Measurements from ENCODE around the gene NRG3.

Gene NRG3

DNA sequence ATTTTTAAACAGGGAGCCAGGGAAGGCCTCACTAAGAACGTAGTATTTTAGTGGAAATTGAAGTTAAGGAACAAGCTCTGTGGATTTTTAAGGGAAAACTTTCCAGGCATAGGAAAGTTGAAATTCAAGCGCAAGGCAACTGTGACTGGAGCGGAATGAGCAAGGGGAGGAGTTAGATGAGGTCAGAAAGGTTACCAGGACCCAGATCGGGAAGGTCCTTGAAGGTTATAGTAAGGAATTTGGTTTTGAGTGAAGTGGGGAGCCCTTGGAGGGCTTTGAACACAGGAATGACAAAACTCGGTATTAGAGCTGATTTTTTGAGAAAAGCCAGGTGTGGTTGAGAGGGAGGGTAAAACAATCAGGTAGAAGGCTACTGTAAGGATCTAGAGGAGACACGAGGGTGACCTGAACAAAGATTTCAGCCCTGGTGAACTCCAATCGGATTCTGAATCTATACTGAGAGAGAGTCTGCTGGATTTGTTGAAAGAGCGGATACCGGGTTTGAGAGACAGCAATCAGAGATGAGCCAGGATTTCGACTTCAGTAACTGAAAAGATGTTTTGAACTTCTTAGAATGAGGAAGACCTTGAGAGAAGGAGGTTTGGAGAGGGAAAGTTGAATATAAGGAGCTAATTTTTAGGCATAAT, 1013.9 kb downstream of the NRG3 start:
- Histone ChIP-seq H3K9me3 (ENCODE audit: insufficient read depth, low read depth, low read length) (no peaks in the 10 kb centered on the region), H4K91ac (ENCODE audit: low read depth, low read length) (no peak overlapping the region), H2AK5ac (ENCODE audit: low read length) (no peak overlapping the region), H3K27ac (ENCODE audit: low read depth, low read length) (no peak overlapping the region), H3K36me3 (ENCODE audit: control insufficient read depth in 1 of 2, insufficient read depth in 2 of 2, low read length in 2 of 2) (no peaks in the 10 kb centered on the region), H3K79me1 (ENCODE audit: low read length) (no peaks in the 10 kb centered on the region), H3K23ac (ENCODE audit: low read length) (no peak overlapping the region), H3K4me2 (ENCODE audit: low read length) (peak overlapping the region; percentile 53), H2BK5ac (ENCODE audit: low read depth, low read length, poor library complexity) (no peak overlapping the region), H3K14ac (ENCODE audit: low read length) (no peak overlapping the region), H3K27me3 (ENCODE audit: insufficient read depth, low read length) (no peaks in the 10 kb centered on the region), H3K9ac (ENCODE audit: low read length) (no peak overlapping the region), H3K4ac (ENCODE audit: low read depth, low read length) (no peak overlapping the region), H2BK12ac (ENCODE audit: low read length) (no peak overlapping the region), H4K8ac (ENCODE audit: low read depth, low read length) (no peak overlapping the region), H3K79me2 (ENCODE audit: control insufficient read depth, insufficient read depth, low read length, poor library complexity) (no peaks in the 10 kb centered on the region), H3K18ac (ENCODE audit: low read length) (no peak overlapping the region), H3K4me1 (ENCODE audit: control insufficient read depth in 1 of 2, insufficient read depth in 2 of 2, low read length in 2 of 2) (no peaks in the 10 kb centered on the region), H4K12ac (ENCODE audit: low read depth, low read length) (no peak overlapping the region), H2BK120ac (ENCODE audit: insufficient read depth, low read length, poor library complexity) (no peak overlapping the region), H2AFZ (ENCODE audit: insufficient read depth, low read length, poor library complexity) (no peak overlapping the region), H3K4me3 (ENCODE audit: low read depth, low read length) (no peak overlapping the region)
- WGBS (ENCODE audit: extremely low coverage, insufficient coverage, insufficient read length): no CpG with 5 or more reads among the region's 10 CpGs
- DNase-seq: no peak

DNA sequence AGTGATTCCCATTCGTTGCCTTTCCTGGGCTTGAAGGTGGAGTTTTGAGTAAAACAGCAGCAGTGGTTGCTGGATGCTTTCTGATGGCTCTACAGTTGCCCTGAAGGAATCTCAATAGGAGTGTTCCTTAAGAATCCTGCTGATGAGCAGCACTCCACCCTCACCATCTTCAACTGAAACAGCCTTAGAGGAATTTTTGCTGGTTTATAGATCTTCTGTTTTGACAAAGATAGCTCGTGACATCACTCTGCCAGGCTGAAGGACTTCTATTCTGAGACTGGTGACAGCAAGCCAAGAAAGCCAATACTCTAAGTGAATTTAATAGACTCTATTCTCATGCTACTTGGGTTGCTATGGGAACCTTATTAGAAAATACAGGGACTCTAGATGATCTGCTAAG, 1014.7 kb downstream of the NRG3 start:
- H3K79me2 ChIP-seq (ENCODE audit: control insufficient read depth, insufficient read depth, low read length, poor library complexity): no peaks in the 10 kb centered on the region
- H3K4me1 ChIP-seq (ENCODE audit: control insufficient read depth in 1 of 2, insufficient read depth in 2 of 2, low read length in 2 of 2): no peaks in the 10 kb centered on the region
- H3K9ac ChIP-seq (ENCODE audit: low read length): no peak overlapping the region
- no peak for DNase-seq
- no peak overlapping the region for H4K12ac ChIP-seq (ENCODE audit: low read depth, low read length)
- H3K18ac ChIP-seq (ENCODE audit: low read length): no peak overlapping the region
- H4K8ac ChIP-seq (ENCODE audit: low read depth, low read length): no peak overlapping the region
- no peaks in the 10 kb centered on the region for H3K36me3 ChIP-seq (ENCODE audit: control insufficient read depth in 1 of 2, insufficient read depth in 2 of 2, low read length in 2 of 2)
- H3K23ac ChIP-seq (ENCODE audit: low read length): no peak overlapping the region
- peak overlapping the region; percentile 13 for H2BK5ac ChIP-seq (ENCODE audit: low read depth, low read length, poor library complexity)
- H3K14ac ChIP-seq (ENCODE audit: low read length): no peak overlapping the region
- WGBS (ENCODE audit: extremely low coverage, insufficient coverage, insufficient read length): no CpG with 5 or more reads among the region's 2 CpGs
- H2AFZ ChIP-seq (ENCODE audit: insufficient read depth, low read length, poor library complexity): no peak overlapping the region
- H4K91ac ChIP-seq (ENCODE audit: low read depth, low read length): no peak overlapping the region
- H3K27me3 ChIP-seq (ENCODE audit: insufficient read depth, low read length): no peaks in the 10 kb centered on the region
- no peaks in the 10 kb centered on the region for H3K79me1 ChIP-seq (ENCODE audit: low read length)
- no peak overlapping the region for H2AK5ac ChIP-seq (ENCODE audit: low read length)
- no peak overlapping the region for H3K4ac ChIP-seq (ENCODE audit: low read depth, low read length)
- H3K9me3 ChIP-seq (ENCODE audit: insufficient read depth, low read depth, low read length): no peaks in the 10 kb centered on the region
- no peak overlapping the region for H3K4me2 ChIP-seq (ENCODE audit: low read length)
- H3K4me3 ChIP-seq (ENCODE audit: low read depth, low read length): no peak overlapping the region
- no peak overlapping the region for H3K27ac ChIP-seq (ENCODE audit: low read depth, low read length)
- H2BK120ac ChIP-seq (ENCODE audit: insufficient read depth, low read length, poor library complexity): no peak overlapping the region
- H2BK12ac ChIP-seq (ENCODE audit: low read length): no peak overlapping the region

DNA sequence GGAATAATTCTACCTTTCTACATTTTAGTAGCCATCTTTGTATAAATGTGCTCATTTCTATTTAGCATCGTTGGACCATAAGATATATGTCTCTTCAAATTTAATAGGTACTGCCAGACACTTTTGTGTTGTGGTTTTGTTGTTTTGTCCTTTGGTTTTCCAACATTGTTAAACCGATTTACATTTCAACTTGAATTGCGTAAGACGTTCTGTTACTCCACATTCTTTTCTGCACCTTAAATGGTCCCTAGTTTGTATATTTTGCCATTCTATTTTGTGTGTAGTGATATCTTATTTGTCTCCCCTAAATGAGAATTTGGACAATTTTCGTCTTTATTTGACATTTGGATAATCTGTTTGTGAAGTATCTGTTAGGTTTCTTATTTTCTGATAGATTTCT, 1015.6 kb downstream of the NRG3 start:
- H4K91ac ChIP-seq (ENCODE audit: low read depth, low read length): no peak overlapping the region
- H2AFZ ChIP-seq (ENCODE audit: insufficient read depth, low read length, poor library complexity): no peak overlapping the region
- H3K14ac ChIP-seq (ENCODE audit: low read length): no peak overlapping the region
- DNase-seq: no peak
- no peak overlapping the region for H3K4me2 ChIP-seq (ENCODE audit: low read length)
- no peak overlapping the region for H4K8ac ChIP-seq (ENCODE audit: low read depth, low read length)
- H3K9me3 ChIP-seq (ENCODE audit: insufficient read depth, low read depth, low read length): no peaks in the 10 kb centered on the region
- H2AK5ac ChIP-seq (ENCODE audit: low read length): no peak overlapping the region
- no CpG with 5 or more reads among the region's 5 CpGs for WGBS (ENCODE audit: extremely low coverage, insufficient coverage, insufficient read length)
- no peaks in the 10 kb centered on the region for H3K79me2 ChIP-seq (ENCODE audit: control insufficient read depth, insufficient read depth, low read length, poor library complexity)
- no peaks in the 10 kb centered on the region for H3K79me1 ChIP-seq (ENCODE audit: low read length)
- H3K4ac ChIP-seq (ENCODE audit: low read depth, low read length): no peak overlapping the region
- H2BK5ac ChIP-seq (ENCODE audit: low read depth, low read length, poor library complexity): no peak overlapping the region
- H3K27ac ChIP-seq (ENCODE audit: low read depth, low read length): no peak overlapping the region
- no peak overlapping the region for H2BK12ac ChIP-seq (ENCODE audit: low read length)
- no peak overlapping the region for H3K9ac ChIP-seq (ENCODE audit: low read length)
- no peak overlapping the region for H3K23ac ChIP-seq (ENCODE audit: low read length)
- H3K18ac ChIP-seq (ENCODE audit: low read length): no peak overlapping the region
- no peaks in the 10 kb centered on the region for H3K4me1 ChIP-seq (ENCODE audit: control insufficient read depth in 1 of 2, insufficient read depth in 2 of 2, low read length in 2 of 2)
- H3K36me3 ChIP-seq (ENCODE audit: control insufficient read depth in 1 of 2, insufficient read depth in 2 of 2, low read length in 2 of 2): no peaks in the 10 kb centered on the region
- no peak overlapping the region for H4K12ac ChIP-seq (ENCODE audit: low read depth, low read length)
- no peak overlapping the region for H2BK120ac ChIP-seq (ENCODE audit: insufficient read depth, low read length, poor library complexity)
- no peak overlapping the region for H3K4me3 ChIP-seq (ENCODE audit: low read depth, low read length)
- H3K27me3 ChIP-seq (ENCODE audit: insufficient read depth, low read length): no peaks in the 10 kb centered on the region

DNA sequence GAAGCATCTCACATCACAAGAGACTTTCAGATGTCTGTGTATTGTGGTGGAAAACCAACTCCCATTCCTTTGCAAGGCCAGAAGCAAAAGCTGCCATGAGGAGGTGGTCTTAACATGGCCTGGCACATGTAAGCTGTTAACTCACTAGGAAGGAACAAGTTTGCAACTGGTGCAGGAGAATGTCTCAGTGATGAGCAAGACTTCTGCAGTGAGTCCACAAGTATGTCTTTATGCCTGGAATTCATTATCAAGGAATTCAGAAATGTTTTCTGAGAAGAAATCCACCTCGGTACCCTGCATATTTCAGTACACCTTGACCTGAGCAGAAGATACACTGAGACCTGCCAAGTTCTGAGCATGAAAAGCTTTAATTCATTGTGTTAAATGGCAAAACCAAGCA, 1033.1 kb downstream of the NRG3 start:
- Histone ChIP-seq H3K4me1 (ENCODE audit: control insufficient read depth in 1 of 2, insufficient read depth in 2 of 2, low read length in 2 of 2) (no peaks in the 10 kb centered on the region), H3K4me3 (ENCODE audit: low read depth, low read length) (no peak overlapping the region), H3K23ac (ENCODE audit: low read length) (no peak overlapping the region), H2BK120ac (ENCODE audit: insufficient read depth, low read length, poor library complexity) (no peak overlapping the region), H3K4me2 (ENCODE audit: low read length) (no peak overlapping the region), H3K18ac (ENCODE audit: low read length) (no peak overlapping the region), H3K9ac (ENCODE audit: low read length) (no peak overlapping the region), H3K4ac (ENCODE audit: low read depth, low read length) (no peak overlapping the region), H4K12ac (ENCODE audit: low read depth, low read length) (no peak overlapping the region), H3K9me3 (ENCODE audit: insufficient read depth, low read depth, low read length) (no peaks in the 10 kb centered on the region), H3K36me3 (ENCODE audit: control insufficient read depth in 1 of 2, insufficient read depth in 2 of 2, low read length in 2 of 2) (no peaks in the 10 kb centered on the region), H2BK12ac (ENCODE audit: low read length) (no peak overlapping the region), H3K79me1 (ENCODE audit: low read length) (no peaks in the 10 kb centered on the region), H3K27ac (ENCODE audit: low read depth, low read length) (no peak overlapping the region), H4K8ac (ENCODE audit: low read depth, low read length) (no peak overlapping the region), H2AK5ac (ENCODE audit: low read length) (no peak overlapping the region), H3K79me2 (ENCODE audit: control insufficient read depth, insufficient read depth, low read length, poor library complexity) (no peaks in the 10 kb centered on the region), H2AFZ (ENCODE audit: insufficient read depth, low read length, poor library complexity) (no peak overlapping the region), H2BK5ac (ENCODE audit: low read depth, low read length, poor library complexity) (no peak overlapping the region), H4K91ac (ENCODE audit: low read depth, low read length) (no peak overlapping the region), H3K14ac (ENCODE audit: low read length) (no peak overlapping the region), H3K27me3 (ENCODE audit: insufficient read depth, low read length) (no peaks in the 10 kb centered on the region)
- DNase-seq: no peak
- WGBS (ENCODE audit: extremely low coverage, insufficient coverage, insufficient read length): no CpG with 5 or more reads among the region's 1 CpG
